Thyroid gland (tissue), 4 donors: ENCODE results near the gene PIP5K1A. TPM values are rescaled to one million over a fixed set of nuclear protein-coding genes. Genes with fewer than 3 reads are reported as not detected.

ENCODE experiments used
- DNase-seq, 2 donors: peaks; one replicate each; pipeline ENCODE4 v3.0.0-alpha.2; 2019
- H3K27ac ChIP-seq, 3 donors: fragments of 200-600 bp; sonication (generic); 1 replicate in 2 of 3; 2 replicates in 1 of 3; pipeline ENCODE4 v1.5.1; 2016 to 2019; ENCODE audit warnings: mild to moderate bottlenecking in 1 of 3, moderate library complexity in 1 of 3
- H3K27me3 ChIP-seq: fragments of 200-600 bp; sonication (generic); one replicate; pipeline ENCODE4 v1.5.1; 2019
- H3K36me3 ChIP-seq, 2 donors: fragments of 200-600 bp; sonication (generic); one replicate each; pipeline ENCODE4 v1.5.1; 2016 to 2019
- H3K4me1 ChIP-seq, 2 donors: fragments of 200-600 bp; sonication (generic); one replicate each; pipeline ENCODE4 v1.5.1; 2017 to 2019
- H3K4me3 ChIP-seq, 3 donors: fragments of 200-600 bp; sonication (generic); replicated peaks in 1 of 3; 1 replicate in 2 of 3; 2 replicates in 1 of 3; pipeline ENCODE4 v1.5.1; 2016; ENCODE audit warnings: mild to moderate bottlenecking in 1 of 3
- H3K9me3 ChIP-seq: fragments of 200-600 bp; sonication (generic); one replicate; pipeline ENCODE4 v1.5.1; 2017
- CTCF ChIP-seq, 6 experiments: fragments of 200-600 bp in 3 of 6; fragments of 450-650 bp in 3 of 6; sonication (generic) in 3 of 6; IDR thresholded peaks; one replicate each; pipeline ENCODE4 v1.5.1; 2016 to 2019; ENCODE audit warnings: antibody characterized with exemption in 6 of 6, mild to moderate bottlenecking in 2 of 6, inconsistent platforms in 1 of 6, moderate library complexity in 1 of 6
- POLR2A ChIP-seq, 2 donors: fragments of 450-650 bp; IDR thresholded peaks; one replicate each; pipeline ENCODE4 v1.6.1; 2017; ENCODE audit warnings: antibody characterized with exemption in 2 of 2, mild to moderate bottlenecking in 2 of 2, moderate library complexity in 1 of 2
- WGBS, 2 donors: methylation state at CpG; one replicate each; pipeline ENCODE4 v1.1.5; 2017; 5-methylcytosine and 5-hydroxymethylcytosine counted together
- intact Hi-C: fragments of 100-400 bp; cut with DNase I; formaldehyde crosslinking; loops from one replicate; pipeline ENCODE4 v1.15.1; 2023
- total RNA-seq, 4 donors: library from RNA; depleted of rRNA; stranded (reverse); fragments of >200 nt; gene quantifications; one replicate each; pipeline ENCODE4 v1.2.3, GENCODE V29; 2016

PIP5K1A gene
- total RNA-seq, 4 donors from 2014 or later = 53.4 to 74.5 (median 57.8) TPM

- TF ChIP-seq POLR2A (IDR thresholded peaks at IDR 0.05) (no peak), CTCF (IDR thresholded peaks at IDR 0.05) (no peak)
- intact Hi-C loops = no loop called here
- Histone ChIP-seq H3K4me3 (no peak overlapping the region), H3K27me3 (no peaks in the 10 kb centered on the region), H3K9me3 (no peaks in the 10 kb centered on the region), H3K27ac (peak overlapping the region in 1 of 3 donors; percentile 92), H3K4me1 (peaks cover 3 to 17% of the 10 kb centered on the region in 2 donors), H3K36me3 (peaks cover 29 to 30% of the 10 kb centered on the region in 2 donors)
- WGBS, 2 donors = 60 to 68% methylated on average over 2 of the region's 2 CpGs
- no peak for DNase-seq
Observed at GRCh38 chr1:151284013-151284577, 85.7 kb downstream of the PIP5K1A start.

GRCh38 chr1:151286619-151287340, 88.4 kb downstream of the PIP5K1A start:
- peaks cover 0 to 16% of the 10 kb centered on the region in 2 donors for H3K4me1 ChIP-seq
- DNase-seq = no peak
- TF ChIP-seq CTCF (IDR thresholded peaks at IDR 0.05) (no peak), POLR2A (IDR thresholded peaks at IDR 0.05) (no peak)
- intact Hi-C loops = no loop called here
- H3K9me3 ChIP-seq = no peaks in the 10 kb centered on the region
- H3K36me3 ChIP-seq = peaks cover 48 to 54% of the 10 kb centered on the region in 2 donors
- H3K27me3 ChIP-seq = no peaks in the 10 kb centered on the region
- 82 to 89% methylated on average over 8 to 9 of the region's 10 CpGs for WGBS, 2 donors
- H3K27ac ChIP-seq = no peak overlapping the region
- H3K4me3 ChIP-seq = no peak overlapping the region

GRCh38 chr1:151287341-151287699, 89.0 kb downstream of the PIP5K1A start:
- Histone ChIP-seq H3K27me3 (no peaks in the 10 kb centered on the region), H3K4me1 (peaks cover 0 to 16% of the 10 kb centered on the region in 2 donors), H3K9me3 (no peaks in the 10 kb centered on the region), H3K4me3 (no peak overlapping the region), H3K27ac (no peak overlapping the region), H3K36me3 (peaks cover 52 to 58% of the 10 kb centered on the region in 2 donors)
- intact Hi-C loops = no loop called here
- WGBS, 2 donors = 88 to 97% methylated on average over 1 to 5 of the region's 7 CpGs
- TF ChIP-seq CTCF (IDR thresholded peaks at IDR 0.05) (no peak), POLR2A (IDR thresholded peaks at IDR 0.05) (no peak)
- no peak for DNase-seq

DNA sequence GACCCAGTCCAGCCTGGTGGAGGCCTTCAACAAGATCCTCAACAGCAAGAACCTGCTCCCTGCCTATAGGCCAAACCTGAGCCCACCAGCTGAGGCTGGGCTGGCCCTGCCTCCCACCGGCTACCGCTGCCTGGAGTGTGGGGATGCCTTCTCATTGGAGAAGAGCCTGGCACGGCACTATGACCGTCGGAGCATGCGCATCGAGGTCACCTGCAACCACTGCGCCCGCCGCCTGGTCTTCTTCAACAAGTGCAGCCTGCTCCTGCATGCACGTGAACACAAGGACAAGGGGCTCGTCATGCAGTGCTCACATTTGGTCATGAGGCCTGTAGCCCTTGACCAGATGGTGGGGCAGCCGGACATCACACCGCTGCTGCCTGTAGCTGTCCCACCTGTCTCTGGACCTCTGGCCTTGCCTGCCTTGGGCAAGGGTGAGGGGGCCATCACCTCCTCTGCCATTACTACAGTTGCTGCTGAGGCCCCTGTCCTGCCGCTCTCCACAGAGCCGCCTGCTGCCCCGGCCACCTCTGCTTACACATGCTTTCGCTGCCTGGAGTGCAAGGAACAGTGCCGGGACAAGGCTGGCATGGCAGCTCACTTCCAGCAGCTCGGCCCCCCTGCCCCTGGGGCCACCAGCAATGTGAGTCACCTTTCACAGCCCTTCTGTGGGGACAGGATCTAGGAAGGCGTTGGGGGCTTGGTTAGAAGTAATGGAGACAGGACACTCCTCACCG, 89.6 kb downstream of the PIP5K1A start:
- DNase-seq = no peak
- WGBS, 2 donors = 90 to 95% methylated on average over 4 to 14 of the region's 22 CpGs
- H3K27me3 ChIP-seq = no peaks in the 10 kb centered on the region
- no peaks in the 10 kb centered on the region for H3K9me3 ChIP-seq
- H3K4me3 ChIP-seq = no peak overlapping the region
- H3K36me3 ChIP-seq = peaks cover 58 to 65% of the 10 kb centered on the region in 2 donors
- intact Hi-C loops = no loop called here
- H3K4me1 ChIP-seq = peaks cover 0 to 16% of the 10 kb centered on the region in 2 donors
- TF ChIP-seq CTCF (IDR thresholded peaks at IDR 0.05) (no peak), POLR2A (IDR thresholded peaks at IDR 0.05) (no peak)
- no peak overlapping the region for H3K27ac ChIP-seq

DNA sequence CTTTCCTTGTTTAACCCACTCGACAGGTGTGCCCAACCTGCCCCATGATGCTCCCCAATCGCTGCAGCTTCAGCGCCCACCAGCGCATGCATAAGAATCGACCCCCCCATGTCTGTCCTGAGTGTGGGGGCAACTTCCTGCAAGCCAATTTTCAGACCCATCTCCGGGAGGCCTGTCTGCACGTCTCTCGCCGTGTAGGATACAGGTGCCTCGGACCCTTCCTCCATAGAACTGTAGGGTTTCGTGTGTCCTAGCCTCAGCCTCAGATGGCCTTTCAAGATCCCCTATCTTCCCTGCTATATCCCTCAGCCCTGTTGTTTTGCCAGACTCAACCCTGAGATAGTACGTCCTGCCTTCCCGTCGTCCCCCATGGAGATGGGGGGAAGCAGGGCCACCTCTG, 90.2 kb downstream of the PIP5K1A start:
- Histone ChIP-seq H3K4me1 (peaks cover 0 to 11% of the 10 kb centered on the region in 2 donors), H3K27me3 (no peaks in the 10 kb centered on the region), H3K4me3 (no peak overlapping the region), H3K36me3 (peaks cover 64 to 70% of the 10 kb centered on the region in 2 donors), H3K27ac (no peak overlapping the region), H3K9me3 (no peaks in the 10 kb centered on the region)
- no peak for TF ChIP-seq POLR2A (IDR thresholded peaks at IDR 0.05)
- TF ChIP-seq CTCF (IDR thresholded peaks at IDR 0.05) = no peak
- 89 to 92% methylated on average over 14 of the region's 14 CpGs for WGBS, 2 donors
- intact Hi-C loops = no loop called here
- DNase-seq = no peak
